Mesodermal cell (in vitro differentiated cells): ENCODE measurements around the gene TRPC4AP.

ENCODE experiments used
- H3K27ac ChIP-seq: 2 replicates; pipeline ENCODE4 v1.7.0; 2013; ENCODE audit warnings: mild to moderate bottlenecking, low read depth, low read length, moderate library complexity; ENCODE audit not compliant: severe bottlenecking
- H3K36me3 ChIP-seq: 2 replicates; pipeline ENCODE4 v1.7.1; 2013; ENCODE audit warnings: mild to moderate bottlenecking, low read length, moderate library complexity; ENCODE audit not compliant: control insufficient read depth, insufficient read depth
- H3K4me1 ChIP-seq: one replicate; pipeline ENCODE4 v1.7.1; 2013; ENCODE audit warnings: mild to moderate bottlenecking, low read length; ENCODE audit not compliant: insufficient read depth, control insufficient read depth, poor library complexity, severe bottlenecking
- H3K4me3 ChIP-seq: 2 replicates; pipeline ENCODE4 v1.7.0; 2013; ENCODE audit warnings: low read length, control low read depth, mild to moderate bottlenecking; ENCODE audit not compliant: insufficient read depth, poor library complexity, severe bottlenecking; ENCODE audit errors: extremely low read depth
- H3K9me3 ChIP-seq: 2 replicates; pipeline ENCODE4 v1.7.1; 2013; ENCODE audit warnings: mild to moderate bottlenecking, low read length, moderate library complexity; ENCODE audit not compliant: control insufficient read depth
- WGBS, 2 experiments: methylation state at CpG; one replicate each; pipeline ENCODE4 v1.1.5; 2013; ENCODE audit warnings: missing lambda C conversion rate in 2 of 2; ENCODE audit not compliant: insufficient coverage in 2 of 2; 5-methylcytosine and 5-hydroxymethylcytosine counted together

Gene TRPC4AP

DNA sequence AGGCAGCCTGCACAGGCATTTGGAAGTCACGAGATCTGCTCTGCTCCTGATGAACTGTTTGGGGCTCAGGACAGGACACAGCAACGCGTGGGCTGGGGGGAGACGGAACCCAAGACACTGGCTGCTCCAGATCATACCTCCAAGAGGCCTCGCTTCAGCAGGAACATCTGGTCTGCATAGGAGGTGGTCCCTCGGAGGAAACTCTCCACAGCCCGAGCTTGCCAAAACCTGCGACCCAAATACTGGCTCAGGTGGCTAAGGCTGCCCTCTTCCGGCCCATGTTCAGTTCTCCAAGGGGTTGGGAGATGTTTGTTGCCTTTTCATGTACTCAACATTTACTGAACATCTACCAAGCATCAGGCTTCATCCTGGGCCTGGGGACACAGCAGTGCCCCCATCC lies 85.2 kb downstream of the TRPC4AP start:
- 87 to 88% methylated on average over 8 to 9 of the region's 9 CpGs for WGBS, 2 experiments
- H3K36me3 ChIP-seq, result peaks cover 97% of the 10 kb centered on the region

DNA sequence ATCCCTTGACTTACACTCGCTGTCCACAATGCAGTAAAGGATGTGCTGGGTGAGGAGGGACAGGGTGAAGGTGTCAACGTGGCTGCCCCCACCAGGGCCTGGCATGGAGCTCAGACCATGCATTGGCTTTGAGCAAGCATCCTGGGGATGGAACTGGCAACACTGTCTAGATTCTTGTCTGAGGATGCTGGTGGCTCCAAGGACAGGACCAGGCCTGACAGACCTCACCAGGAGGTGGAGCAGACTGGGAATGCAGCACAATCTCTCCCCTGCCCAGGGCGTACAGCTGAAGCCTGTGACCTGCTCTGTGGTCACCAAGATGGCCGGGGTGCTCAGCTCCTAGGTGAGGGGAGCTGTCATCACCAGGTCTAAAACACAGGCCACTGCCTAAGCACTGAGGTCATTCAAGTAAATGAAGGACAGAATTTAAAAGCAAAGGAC lies 86.1 kb downstream of the TRPC4AP start:
- Histone ChIP-seq H3K27ac (no peak overlapping the region), H3K4me3 (no peak overlapping the region), H3K9me3 (no peaks in the 10 kb centered on the region), H3K4me1 (peaks cover 12% of the 10 kb centered on the region), H3K36me3 (peaks cover 97% of the 10 kb centered on the region)
- 96% methylated on average over 4 of the region's 4 CpGs for WGBS, 2 experiments

More for the DNA sequence above, 85.2 kb downstream of the TRPC4AP start:
- Histone ChIP-seq H3K4me1 (peaks cover 17% of the 10 kb centered on the region), H3K4me3 (no peak overlapping the region), H3K9me3 (no peaks in the 10 kb centered on the region), H3K27ac (no peak overlapping the region)

DNA sequence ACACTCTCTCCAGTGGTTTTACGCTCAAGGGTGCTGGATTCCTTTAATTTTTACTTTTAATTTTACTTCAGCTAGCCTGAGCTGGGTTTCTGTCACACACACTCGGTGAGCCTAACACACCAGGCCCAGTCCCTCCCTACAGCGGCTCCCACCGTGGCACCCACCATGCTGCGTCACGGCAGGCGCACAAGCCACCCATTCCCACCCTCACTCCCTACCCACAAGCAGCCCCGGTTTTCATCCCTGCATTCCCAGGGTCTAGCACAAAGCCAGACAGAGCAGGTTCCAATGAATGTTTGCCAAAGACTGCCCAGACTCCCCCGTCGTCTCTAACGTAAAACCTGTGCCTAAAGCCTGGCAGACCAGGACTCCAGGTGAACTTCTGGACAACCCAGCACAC lies 86.6 kb downstream of the TRPC4AP start:
- H3K4me3 ChIP-seq, result no peak overlapping the region
- no peak overlapping the region for H3K27ac ChIP-seq
- 84 to 90% methylated on average over 10 to 11 of the region's 11 CpGs for WGBS, 2 experiments
- H3K36me3 ChIP-seq, result peaks cover 97% of the 10 kb centered on the region
- peaks cover 6% of the 10 kb centered on the region for H3K4me1 ChIP-seq
- H3K9me3 ChIP-seq, result no peaks in the 10 kb centered on the region

DNA sequence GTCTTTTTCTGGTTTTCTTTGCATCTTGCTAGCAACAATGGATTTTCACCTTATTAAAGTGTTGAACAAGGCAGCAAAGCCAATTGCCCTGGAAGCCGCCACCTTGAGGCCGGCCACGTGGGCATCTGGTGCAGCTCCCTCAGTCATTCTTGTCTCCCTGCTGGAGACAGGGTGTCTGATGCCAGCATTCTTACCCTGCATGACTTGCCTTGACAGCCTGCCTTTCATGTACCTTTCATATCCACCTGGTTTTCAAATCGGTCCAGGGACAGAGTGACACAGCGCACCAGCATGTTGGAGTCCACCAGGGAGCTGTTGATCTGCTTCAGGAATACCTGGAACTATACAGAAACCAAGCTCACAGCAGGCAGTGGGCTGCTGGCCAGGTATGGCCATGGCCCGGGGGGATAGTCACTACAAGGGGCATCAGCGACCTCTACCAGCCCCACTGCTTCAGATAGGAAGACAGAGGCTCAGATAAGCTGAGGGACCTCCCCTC lies 87.1 kb downstream of the TRPC4AP start:
- Histone ChIP-seq H3K4me3 (no peak overlapping the region), H3K4me1 (peaks cover 1% of the 10 kb centered on the region), H3K36me3 (peaks cover 96% of the 10 kb centered on the region), H3K27ac (no peak overlapping the region), H3K9me3 (no peaks in the 10 kb centered on the region)
- 94 to 98% methylated on average over 6 of the region's 7 CpGs for WGBS, 2 experiments

DNA sequence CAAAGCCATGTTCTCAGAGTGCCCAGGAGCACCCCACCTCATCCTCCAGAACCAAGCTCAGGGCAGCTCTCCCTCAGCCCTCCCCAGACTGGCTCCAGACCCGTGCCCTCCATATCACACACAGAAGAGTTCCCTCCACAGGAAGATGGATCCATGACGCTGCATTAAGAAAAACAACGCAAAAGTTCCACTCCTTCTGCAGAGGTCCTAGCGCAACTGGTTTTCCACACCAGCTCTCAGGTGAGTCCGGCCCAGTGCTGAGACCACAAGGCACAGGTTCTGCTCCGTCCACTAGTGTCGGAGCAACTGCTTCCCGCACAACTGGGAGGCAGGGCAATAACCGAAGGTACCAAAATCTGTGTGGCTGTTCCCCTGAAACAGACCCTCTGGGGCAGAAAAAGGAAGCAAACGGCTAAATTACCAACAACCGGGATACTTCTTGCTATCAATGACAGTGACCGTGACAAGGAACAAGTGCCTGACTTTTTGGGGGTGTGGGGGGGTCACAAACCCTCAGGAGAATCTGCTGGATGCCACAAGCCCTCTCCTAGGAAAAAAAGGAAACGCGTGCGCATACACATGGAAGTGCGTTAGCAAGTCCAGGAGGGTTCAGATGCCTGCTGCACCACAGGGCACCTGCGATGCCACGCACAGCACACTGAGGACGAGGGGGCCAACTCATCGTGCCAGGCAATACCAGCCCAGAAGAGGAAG lies 87.7 kb downstream of the TRPC4AP start:
- Histone ChIP-seq H3K4me3 (no peak overlapping the region), H3K36me3 (peaks cover 94% of the 10 kb centered on the region), H3K9me3 (no peaks in the 10 kb centered on the region), H3K4me1 (no peaks in the 10 kb centered on the region), H3K27ac (no peak overlapping the region)
- WGBS, 2 experiments, result 92 to 94% methylated on average over 19 to 20 of the region's 20 CpGs

DNA sequence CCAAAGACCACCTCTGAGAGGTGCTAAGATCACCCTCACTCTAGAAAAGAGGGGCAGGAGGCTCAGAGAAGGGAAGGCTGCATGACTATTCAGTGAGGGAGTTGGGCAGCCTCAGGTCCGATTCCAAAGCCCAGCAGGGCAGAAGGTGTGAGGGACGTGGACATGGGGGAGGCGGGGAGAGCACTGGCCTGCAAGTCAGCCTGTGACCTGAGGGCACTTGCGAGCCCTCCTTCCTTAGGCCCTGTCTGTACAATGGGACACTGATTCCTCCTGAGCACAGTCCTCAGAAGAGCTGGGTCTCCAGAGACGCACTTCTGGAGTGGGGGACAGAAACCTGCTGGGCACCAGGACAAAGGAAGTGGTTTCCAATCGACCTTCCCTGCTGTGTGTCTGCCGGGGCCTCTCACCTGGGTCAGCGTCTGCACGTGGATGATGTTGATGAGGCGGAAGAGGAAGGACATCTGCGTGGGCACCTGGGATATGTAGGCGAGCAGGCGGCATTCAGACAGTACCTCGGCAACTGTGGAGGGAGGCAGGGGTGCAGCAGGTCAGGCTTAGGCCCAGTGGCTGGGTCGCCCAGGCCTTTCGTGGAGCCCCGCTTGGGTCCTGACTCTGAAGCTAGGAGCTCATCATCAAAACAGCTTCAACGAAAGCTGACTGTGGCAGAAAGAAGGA lies 88.4 kb downstream of the TRPC4AP start:
- peaks cover 87% of the 10 kb centered on the region for H3K36me3 ChIP-seq
- no peak overlapping the region for H3K4me3 ChIP-seq
- 88 to 90% methylated on average over 18 of the region's 18 CpGs for WGBS, 2 experiments
- no peak overlapping the region for H3K27ac ChIP-seq
- H3K9me3 ChIP-seq, result no peaks in the 10 kb centered on the region
- H3K4me1 ChIP-seq, result no peaks in the 10 kb centered on the region

DNA sequence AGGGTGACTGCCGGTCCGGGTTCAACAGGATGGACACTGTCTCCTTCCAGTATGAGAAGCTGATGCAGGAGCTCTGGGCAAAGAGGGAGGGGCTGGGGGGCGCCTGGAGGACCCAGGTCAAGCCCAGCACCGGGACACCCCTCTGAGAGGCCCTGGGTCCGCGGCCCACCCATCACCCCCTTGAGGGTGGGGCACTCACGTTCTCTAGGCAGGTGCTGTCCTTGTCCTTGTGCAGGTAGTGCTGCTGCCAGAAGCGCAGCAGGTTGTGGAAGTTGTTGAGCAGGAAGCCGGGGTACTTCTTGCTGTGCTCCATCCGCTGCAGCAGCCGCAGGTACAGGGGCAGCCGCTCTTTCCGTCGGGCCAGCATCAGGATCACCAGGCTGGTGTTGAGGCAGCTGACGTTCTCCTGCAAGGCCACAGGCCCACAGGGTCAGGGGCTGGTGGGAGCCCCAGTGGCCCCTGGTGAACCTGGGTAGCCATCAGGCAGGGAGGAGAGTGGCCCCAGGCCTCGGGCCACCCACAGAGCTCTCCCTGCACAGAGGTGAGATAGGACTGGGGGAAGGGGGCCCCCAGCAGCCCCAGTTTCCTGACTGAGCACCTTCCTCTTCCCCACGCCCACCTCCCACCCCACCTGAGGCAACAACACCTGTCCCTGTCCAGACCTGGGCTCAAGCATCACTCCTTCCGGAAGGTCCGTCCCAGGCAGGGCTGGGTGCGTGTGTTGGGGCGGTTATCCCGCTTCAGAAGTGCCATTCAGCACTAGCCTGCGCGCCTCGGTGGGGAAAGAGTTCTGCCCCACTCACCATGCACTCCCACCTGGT lies 89.2 kb downstream of the TRPC4AP start:
- no peak overlapping the region for H3K27ac ChIP-seq
- peaks cover 81% of the 10 kb centered on the region for H3K36me3 ChIP-seq
- H3K4me1 ChIP-seq, result no peaks in the 10 kb centered on the region
- WGBS, 2 experiments, result 93 to 96% methylated on average over 9 to 25 of the region's 25 CpGs
- no peaks in the 10 kb centered on the region for H3K9me3 ChIP-seq
- H3K4me3 ChIP-seq, result no peak overlapping the region

DNA sequence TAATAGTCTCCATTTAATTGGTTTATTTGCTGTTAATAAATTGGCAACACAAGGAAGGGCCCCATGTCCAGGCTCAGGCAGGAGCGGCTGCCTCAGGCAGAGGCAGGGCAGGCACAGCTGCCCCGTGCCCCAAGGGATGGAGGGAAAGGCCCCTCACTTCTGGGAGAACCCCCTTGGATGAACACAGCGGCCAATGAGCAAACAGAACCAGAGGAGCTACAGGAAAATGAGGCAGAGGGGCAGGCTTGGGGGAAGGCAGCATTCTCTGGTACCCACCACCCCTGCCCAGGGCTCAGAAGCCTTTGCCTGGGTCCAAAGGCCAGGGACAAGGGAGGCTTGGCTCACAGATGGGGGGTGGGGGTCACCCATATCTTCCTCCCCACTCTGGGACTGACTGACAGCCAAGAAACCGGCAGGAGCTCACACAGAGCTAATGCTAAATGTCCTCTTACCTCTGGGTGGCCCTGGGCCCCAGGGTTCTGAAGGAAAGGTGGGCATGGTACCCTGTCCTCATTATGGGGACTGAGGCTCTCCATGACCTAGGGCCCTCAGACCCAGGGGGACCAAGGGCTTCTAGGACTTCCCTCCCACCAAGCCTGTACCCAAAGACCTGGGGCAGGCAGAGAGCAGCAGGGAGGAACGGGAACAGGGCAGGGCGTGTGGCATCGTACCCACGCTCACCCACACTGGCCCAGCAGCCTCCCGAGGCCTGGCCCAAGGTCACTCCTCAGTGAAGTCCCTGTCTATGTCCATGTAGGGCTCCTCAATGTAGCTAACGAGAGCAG lies 90.0 kb downstream of the TRPC4AP start:
- Histone ChIP-seq H3K4me3 (no peak overlapping the region), H3K9me3 (no peaks in the 10 kb centered on the region), H3K27ac (no peak overlapping the region), H3K36me3 (peaks cover 77% of the 10 kb centered on the region), H3K4me1 (no peaks in the 10 kb centered on the region)
- WGBS, 2 experiments, result 90 to 95% methylated on average over 9 of the region's 10 CpGs

DNA sequence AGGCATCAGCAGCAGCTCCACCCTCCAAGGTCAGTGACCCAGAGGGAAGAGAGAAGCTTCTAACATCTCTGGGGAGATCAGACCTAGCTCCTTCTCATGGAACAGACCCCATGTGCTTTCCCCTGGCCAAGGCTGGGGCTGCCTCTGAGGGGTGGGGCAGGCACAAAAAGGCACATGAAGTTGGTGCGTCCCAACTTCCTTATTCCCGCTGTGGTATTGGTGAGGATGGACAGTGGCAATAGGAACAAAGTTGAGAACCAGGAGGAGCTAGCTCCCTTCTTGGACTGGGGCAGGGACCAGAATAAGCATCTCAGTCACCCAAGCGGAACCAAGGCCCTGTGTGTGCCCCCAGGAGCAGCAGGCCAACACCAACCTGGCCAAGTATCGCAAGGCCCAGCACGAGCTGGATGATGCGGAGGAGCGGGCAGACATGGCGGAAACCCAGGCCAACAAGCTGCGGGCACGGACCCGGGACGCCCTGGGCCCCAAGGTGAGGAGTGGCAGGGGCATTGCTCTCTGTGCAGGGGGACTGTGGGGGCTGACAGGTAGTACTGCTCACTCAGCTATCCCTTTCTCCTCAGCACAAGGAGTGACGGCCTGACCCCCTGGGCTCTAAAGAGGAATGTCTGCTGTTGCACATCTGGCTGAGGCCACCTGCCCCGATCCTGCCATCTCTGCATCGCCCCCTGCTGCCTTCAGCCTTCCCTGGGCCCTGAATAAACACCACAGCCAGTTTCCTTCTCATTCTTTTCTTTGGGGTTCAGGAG lies 90.8 kb downstream of the TRPC4AP start:
- Histone ChIP-seq H3K36me3 (peaks cover 74% of the 10 kb centered on the region), H3K4me1 (no peaks in the 10 kb centered on the region), H3K4me3 (no peak overlapping the region), H3K9me3 (no peaks in the 10 kb centered on the region), H3K27ac (no peak overlapping the region)
- WGBS, 2 experiments, result 82 to 97% methylated on average over 11 to 15 of the region's 15 CpGs
